ENCODE measurements around the gene LMX1A.

LMX1A gene

GRCh38 chr1:165365341-165365740 lies 8.8 kb upstream of the LMX1A start:
- peak; percentile 99 for DNase-seq

GRCh38 chr1:165364568-165365133 lies 8.1 kb upstream of the LMX1A start:
- peak; percentile 98 for DNase-seq

- no peak for DNase-seq
Observed at GRCh38 chr1:165356876-165357275, 361 bp upstream of the LMX1A start.

GRCh38 chr1:165355139-165355976 lies 1.2 kb downstream of the LMX1A start:
- no peak for DNase-seq

GRCh38 chr1:165354739-165355138 lies 1.8 kb downstream of the LMX1A start:
- no peak for DNase-seq

GRCh38 chr1:165353731-165354671 lies 2.5 kb downstream of the LMX1A start:
- no peak for DNase-seq

GRCh38 chr1:165352442-165353293 lies 3.8 kb downstream of the LMX1A start:
- no peak for DNase-seq

- no peak for DNase-seq
Observed at GRCh38 chr1:165351863-165352441, 4.6 kb downstream of the LMX1A start.

- DNase-seq = peak; percentile 28
Observed at GRCh38 chr1:165350840-165351239, 5.7 kb downstream of the LMX1A start.

GRCh38 chr1:165345502-165345901 lies 11.0 kb downstream of the LMX1A start:
- no peak for DNase-seq

- no peak for DNase-seq
Observed at GRCh38 chr1:165344736-165345135, 11.8 kb downstream of the LMX1A start.

GRCh38 chr1:165344198-165344597 lies 12.3 kb downstream of the LMX1A start:
- DNase-seq = no peak

GRCh38 chr1:165342587-165342986 lies 13.9 kb downstream of the LMX1A start:
- DNase-seq = peak; percentile 18

- no peak for DNase-seq
Observed at GRCh38 chr1:165342168-165342567, 14.3 kb downstream of the LMX1A start.

- DNase-seq = no peak
Observed at GRCh38 chr1:165339164-165339563, 17.4 kb downstream of the LMX1A start.

GRCh38 chr1:165330483-165330882 lies 26.0 kb downstream of the LMX1A start:
- no peak for DNase-seq

- no peak for DNase-seq
Observed at GRCh38 chr1:165329104-165329503, 27.4 kb downstream of the LMX1A start.

GRCh38 chr1:165328136-165328535 lies 28.4 kb downstream of the LMX1A start:
- no peak for DNase-seq

GRCh38 chr1:165327538-165327937 lies 29.0 kb downstream of the LMX1A start:
- peak; percentile 39 for DNase-seq

- no peak for DNase-seq
Observed at GRCh38 chr1:165325460-165326203, 30.9 kb downstream of the LMX1A start.

GRCh38 chr1:165324050-165324449 lies 32.5 kb downstream of the LMX1A start:
- DNase-seq = no peak

Data from NCI-H69 (cell line).